HepG2 (cell line): ENCODE data around the gene ANAPC5.

ENCODE experiments used
- CTCF ChIP-seq: sonication (generic); formaldehyde crosslinking; IDR thresholded peaks from 2 replicates; pipeline ENCODE4 v1.5.0; 2020; ENCODE audit warnings: mild to moderate bottlenecking, missing genetic modification reagents, moderate library complexity
- TARDBP ChIP-seq: sonication (generic); formaldehyde crosslinking; IDR thresholded peaks from 2 replicates; pipeline ENCODE4 v1.8.0; 2022; ENCODE audit warnings: mild to moderate bottlenecking, missing genetic modification reagents

DNA sequence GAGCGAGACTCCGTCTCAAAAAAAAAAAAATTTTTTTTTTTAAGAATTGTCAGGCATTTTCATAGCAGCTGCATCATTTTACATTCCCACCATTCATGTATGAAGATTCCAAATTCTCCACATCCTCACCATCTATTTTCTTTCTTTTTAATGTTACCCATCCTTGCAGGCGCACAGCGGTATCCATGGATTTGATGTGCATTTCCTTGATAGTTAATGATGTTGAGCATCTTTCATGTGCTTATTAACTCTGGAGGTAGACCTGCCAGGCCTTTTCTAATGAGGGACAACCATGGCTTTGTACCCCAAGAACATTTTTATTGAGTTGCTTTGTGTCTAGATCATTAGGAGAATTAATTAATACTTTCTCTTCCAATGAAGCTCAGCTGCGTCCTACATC, 46.1 kb upstream of the ANAPC5 start:
- TF ChIP-seq CTCF (no peak), TARDBP (CRISPR knock-in tag) (no peak)
